ENCODE results near the gene ALAS1. TPM values are rescaled to one million over a fixed set of nuclear protein-coding genes. Genes with fewer than 3 reads are reported as not detected.

The ALAS1 gene
- total RNA-seq, 2 donors from 2014 or later = 90.6 to 103 TPM

DNA sequence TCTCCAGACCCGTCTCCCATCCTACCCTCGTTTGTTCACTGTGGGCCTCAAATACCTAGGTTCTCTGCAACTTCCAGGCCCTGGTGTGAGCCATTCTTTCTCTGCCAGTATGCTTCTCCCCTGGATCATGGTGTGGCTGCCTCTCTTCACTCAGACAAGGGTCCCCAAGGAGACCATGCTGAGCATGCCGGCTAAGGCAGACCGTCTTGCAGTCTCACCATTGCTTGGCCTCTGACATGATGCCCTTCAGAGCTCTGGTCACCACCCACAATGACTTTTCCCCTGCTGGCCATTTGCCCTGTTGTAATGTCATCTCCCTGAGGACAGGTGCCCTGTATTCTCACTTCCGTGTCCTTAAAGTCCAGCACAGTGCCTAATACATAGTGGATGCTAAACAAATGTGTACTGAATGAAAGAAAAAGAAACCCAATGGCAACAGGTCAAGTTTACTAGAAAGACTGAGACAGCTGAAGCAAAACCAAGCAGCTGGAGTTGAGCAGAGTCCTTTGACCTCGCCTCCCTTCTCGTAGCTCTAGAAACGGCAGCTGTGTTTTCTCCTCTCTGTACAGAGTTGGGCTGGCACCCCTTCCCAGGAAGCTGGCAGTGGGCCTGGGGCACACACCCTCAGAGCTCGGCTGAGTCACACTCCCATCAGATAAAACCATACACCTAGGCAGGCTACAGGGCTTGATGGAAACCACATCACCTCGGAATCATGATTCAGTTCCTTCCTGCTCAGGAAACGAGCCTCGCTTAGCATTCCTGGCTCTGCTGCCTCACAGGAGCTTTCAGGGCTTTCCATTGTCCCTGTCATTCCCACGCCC, 18.8 kb downstream of the ALAS1 start:
- DNase-seq = peak; percentile 92
- H3K9me3 ChIP-seq = no peaks in the 10 kb centered on the region
- TF ChIP-seq, protein P1, sequence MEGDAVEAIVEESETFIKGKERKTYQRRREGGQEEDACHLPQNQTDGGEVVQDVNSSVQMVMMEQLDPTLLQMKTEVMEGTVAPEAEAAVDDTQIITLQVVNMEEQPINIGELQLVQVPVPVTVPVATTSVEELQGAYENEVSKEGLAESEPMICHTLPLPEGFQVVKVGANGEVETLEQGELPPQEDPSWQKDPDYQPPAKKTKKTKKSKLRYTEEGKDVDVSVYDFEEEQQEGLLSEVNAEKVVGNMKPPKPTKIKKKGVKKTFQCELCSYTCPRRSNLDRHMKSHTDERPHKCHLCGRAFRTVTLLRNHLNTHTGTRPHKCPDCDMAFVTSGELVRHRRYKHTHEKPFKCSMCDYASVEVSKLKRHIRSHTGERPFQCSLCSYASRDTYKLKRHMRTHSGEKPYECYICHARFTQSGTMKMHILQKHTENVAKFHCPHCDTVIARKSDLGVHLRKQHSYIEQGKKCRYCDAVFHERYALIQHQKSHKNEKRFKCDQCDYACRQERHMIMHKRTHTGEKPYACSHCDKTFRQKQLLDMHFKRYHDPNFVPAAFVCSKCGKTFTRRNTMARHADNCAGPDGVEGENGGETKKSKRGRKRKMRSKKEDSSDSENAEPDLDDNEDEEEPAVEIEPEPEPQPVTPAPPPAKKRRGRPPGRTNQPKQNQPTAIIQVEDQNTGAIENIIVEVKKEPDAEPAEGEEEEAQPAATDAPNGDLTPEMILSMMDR (IDR thresholded peaks at IDR 0.05) = no peak
- intact Hi-C loops (cut with DNase I) = loop anchor here (10.0 kb wide), 1 partner anchor 62 kb away; the partner anchor contains the start of gene POC1A
- H3K27ac ChIP-seq = peak overlapping the region; percentile 85
- H3K27me3 ChIP-seq = no peaks in the 10 kb centered on the region
- peaks cover 11% of the 10 kb centered on the region for H3K36me3 ChIP-seq
- no peak overlapping the region for H3K4me3 ChIP-seq
- peak overlapping the region in 1 of 2 donors; percentile 41 for H3K9ac ChIP-seq (ENCODE audit: low read depth in 2 of 2, low read length in 2 of 2)
- peaks cover 22% of the 10 kb centered on the region for H3K4me1 ChIP-seq

DNA sequence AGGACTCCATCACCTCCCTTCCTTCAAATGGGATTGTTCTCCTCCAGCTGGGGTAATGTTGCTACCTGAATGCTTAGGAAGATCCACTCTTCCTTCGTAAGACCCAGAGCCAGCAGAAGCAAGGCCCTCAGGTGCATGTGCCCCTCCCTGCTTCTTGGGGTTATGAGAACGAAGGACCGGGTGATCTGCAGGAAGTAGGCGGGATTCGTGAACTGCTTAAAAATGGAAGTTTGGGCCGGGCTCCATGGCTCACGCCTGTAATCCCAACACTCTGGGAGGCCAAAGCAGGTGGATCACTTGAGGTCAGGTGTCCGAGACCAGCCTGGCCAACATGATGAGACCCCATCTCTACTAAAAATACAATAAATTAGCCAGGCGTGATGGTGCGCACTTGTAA, 19.4 kb downstream of the ALAS1 start:
- Histone ChIP-seq H3K4me1 (peaks cover 22% of the 10 kb centered on the region), H3K36me3 (peaks cover 5% of the 10 kb centered on the region), H3K9me3 (no peaks in the 10 kb centered on the region), H3K9ac (ENCODE audit: low read depth in 2 of 2, low read length in 2 of 2) (peak overlapping the region in 1 of 2 donors; percentile 41), H3K27ac (peak overlapping the region; percentile 85), H3K27me3 (no peaks in the 10 kb centered on the region), H3K4me3 (no peak overlapping the region)
- TF ChIP-seq, protein P1 (IDR thresholded peaks at IDR 0.05) = no peak
- intact Hi-C loops (cut with DNase I) = loop anchor here (10.0 kb wide), 1 partner anchor 63 kb away; the partner anchor contains the start of gene POC1A
- no peak for DNase-seq

DNA sequence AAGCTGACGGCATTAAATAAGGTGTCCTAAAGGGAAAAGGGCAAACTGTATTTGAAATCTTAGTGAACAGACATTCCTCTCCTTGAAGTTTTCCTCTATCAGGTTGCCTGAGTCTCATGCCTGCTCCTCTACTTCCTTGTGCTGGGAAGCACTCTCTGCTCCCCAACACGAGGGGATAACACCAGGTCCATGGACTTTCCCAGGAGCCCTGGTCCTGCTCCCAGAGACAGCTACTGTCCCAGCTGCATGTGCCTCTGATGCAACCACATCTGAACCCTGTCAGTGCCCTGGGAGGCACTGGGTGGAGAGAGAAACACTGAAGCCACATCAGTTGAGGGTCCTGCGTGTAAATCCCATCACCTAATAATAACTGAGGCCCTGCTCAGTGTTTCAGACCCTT, 20.1 kb downstream of the ALAS1 start:
- TF ChIP-seq, protein P1 (IDR thresholded peaks at IDR 0.05) = no peak
- peak overlapping the region; percentile 85 for H3K27ac ChIP-seq
- DNase-seq = no peak
- no peak overlapping the region for H3K4me3 ChIP-seq
- peak overlapping the region in 1 of 2 donors; percentile 7 for H3K9ac ChIP-seq (ENCODE audit: low read depth in 2 of 2, low read length in 2 of 2)
- H3K36me3 ChIP-seq = no peaks in the 10 kb centered on the region
- intact Hi-C loops (cut with DNase I) = loop anchor here (10.0 kb wide), 1 partner anchor 63 kb away; the partner anchor contains the start of gene POC1A
- no peaks in the 10 kb centered on the region for H3K27me3 ChIP-seq
- H3K4me1 ChIP-seq = peaks cover 22% of the 10 kb centered on the region
- no peaks in the 10 kb centered on the region for H3K9me3 ChIP-seq

DNA sequence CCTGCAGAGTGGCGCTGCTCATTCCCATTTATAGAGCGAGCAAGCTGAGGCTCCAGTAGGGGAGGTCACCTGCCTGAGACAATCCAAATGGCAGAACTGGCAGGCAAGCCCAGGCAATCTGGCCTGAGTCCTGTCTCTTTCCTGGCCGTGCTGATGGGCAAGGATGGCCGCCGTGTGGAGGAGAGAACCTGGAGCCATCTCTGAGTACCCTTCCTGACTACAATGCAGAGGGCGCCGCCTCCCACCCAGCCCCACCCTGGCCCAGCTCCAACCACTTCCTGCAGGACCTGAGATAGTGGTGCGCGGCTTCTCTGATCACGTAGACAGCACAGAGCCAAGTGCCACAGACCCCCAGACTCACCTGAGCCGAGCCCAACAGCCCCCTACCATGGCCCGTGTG, 20.5 kb downstream of the ALAS1 start:
- TF ChIP-seq, protein P1 (IDR thresholded peaks at IDR 0.05) = no peak
- intact Hi-C loops (cut with DNase I) = loop anchor here (10.0 kb wide), 1 partner anchor 64 kb away; the partner anchor contains the start of gene POC1A
- Histone ChIP-seq H3K4me1 (peaks cover 22% of the 10 kb centered on the region), H3K9me3 (no peaks in the 10 kb centered on the region), H3K27me3 (no peaks in the 10 kb centered on the region), H3K4me3 (no peak overlapping the region), H3K36me3 (no peaks in the 10 kb centered on the region), H3K9ac (ENCODE audit: low read depth in 2 of 2, low read length in 2 of 2) (peak overlapping the region in 1 of 2 donors; percentile 9), H3K27ac (peak overlapping the region; percentile 85)
- DNase-seq = no peak

DNA sequence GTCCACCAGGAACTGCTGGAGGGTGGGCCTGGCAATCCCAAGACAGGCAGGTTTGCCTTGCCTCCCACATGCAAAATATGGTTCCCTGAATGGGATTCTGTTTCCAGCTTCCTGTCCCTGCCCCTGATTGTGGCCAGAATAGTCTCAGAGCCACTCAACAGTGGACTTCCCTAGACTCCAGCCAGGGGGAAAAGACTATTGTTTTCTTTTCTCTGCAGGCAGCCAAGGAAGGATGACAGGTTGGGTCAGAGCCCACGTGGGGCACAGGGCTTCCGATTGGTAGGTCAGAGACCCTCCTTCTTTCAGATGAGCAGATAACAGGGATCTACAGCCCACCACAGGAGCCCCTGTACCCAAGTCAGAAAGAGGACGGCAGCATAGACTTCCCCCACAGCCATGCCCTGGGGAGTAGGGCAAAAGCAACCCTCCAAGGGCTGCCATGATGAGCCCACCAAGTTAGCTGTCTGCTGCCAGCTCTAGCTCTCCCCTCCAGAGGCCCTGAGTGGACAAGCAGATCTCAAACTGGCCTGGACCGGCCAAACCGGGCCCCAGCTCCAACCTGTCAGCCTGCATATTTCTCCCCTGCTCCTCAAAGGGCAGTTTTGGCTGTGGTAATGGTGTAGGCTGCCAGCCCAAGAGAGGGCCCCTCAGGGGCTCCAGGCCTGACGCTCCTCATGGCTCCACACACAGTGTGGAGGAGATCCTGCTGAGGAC, 21.1 kb downstream of the ALAS1 start:
- Histone ChIP-seq H3K4me1 (peaks cover 22% of the 10 kb centered on the region), H3K27ac (no peak overlapping the region), H3K9ac (ENCODE audit: low read depth in 2 of 2, low read length in 2 of 2) (peak overlapping the region in 1 of 2 donors; percentile 9)

More for the DNA sequence above, 21.1 kb downstream of the ALAS1 start:
- Histone ChIP-seq H3K36me3 (no peaks in the 10 kb centered on the region), H3K9me3 (no peaks in the 10 kb centered on the region), H3K4me3 (no peak overlapping the region), H3K27me3 (no peaks in the 10 kb centered on the region)
- DNase-seq = no peak
- intact Hi-C loops (cut with DNase I) = loop anchor here (10.0 kb wide), 1 partner anchor 64 kb away; the partner anchor contains the start of gene POC1A
- TF ChIP-seq, protein P1 (IDR thresholded peaks at IDR 0.05) = no peak

Data from colonic mucosa (tissue), 4 donors.